Middle frontal gyrus (tissue), 1 donor: ENCODE data around the gene IFNGR1.

Experiments
- DNase-seq: peaks from one replicate; pipeline ENCODE4 v3.0.0-alpha.2; 2015; ENCODE audit warnings: low spot score; ENCODE audit errors: extremely low spot score

IFNGR1 gene

GRCh38 chr6:137155830-137156229 lies 63.4 kb downstream of the IFNGR1 start:
- DNase-seq = no peak

DNA sequence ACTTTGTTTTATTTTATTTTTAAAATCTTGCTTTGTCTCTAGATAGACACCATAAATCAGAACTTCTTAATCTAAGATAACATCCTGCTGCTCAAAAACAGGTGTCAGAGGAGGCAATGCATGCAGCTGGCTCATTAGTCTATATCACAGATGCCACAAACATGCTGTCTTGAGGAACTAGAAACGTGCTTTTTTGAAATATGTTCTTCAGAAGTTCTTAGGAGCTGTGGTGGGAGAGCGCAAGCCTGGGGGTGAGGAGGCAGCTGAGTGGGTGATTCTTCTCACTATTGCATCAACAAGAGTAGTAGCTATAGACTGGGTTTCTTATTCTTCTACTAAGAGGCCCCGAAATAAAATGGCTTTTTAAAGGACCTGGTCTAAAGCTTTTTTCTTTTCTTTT lies 69.1 kb downstream of the IFNGR1 start:
- DNase-seq = no peak

DNA sequence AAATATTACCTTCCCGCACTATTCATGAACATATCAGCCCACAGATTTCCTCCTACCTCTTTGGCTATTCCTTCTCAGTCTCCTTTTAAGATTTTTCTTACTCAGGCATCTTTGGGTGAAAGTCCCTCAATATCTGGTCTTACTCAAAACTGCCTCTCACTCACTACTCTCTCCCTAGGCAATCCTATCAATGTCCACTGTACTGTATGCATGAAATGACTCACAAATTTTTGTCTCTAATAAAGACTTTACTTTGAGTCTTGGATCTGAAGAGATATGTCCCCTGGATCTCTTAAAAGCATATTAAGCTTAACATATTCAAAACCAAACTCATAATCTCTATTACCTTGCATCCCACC lies 70.2 kb downstream of the IFNGR1 start:
- no peak for DNase-seq

DNA sequence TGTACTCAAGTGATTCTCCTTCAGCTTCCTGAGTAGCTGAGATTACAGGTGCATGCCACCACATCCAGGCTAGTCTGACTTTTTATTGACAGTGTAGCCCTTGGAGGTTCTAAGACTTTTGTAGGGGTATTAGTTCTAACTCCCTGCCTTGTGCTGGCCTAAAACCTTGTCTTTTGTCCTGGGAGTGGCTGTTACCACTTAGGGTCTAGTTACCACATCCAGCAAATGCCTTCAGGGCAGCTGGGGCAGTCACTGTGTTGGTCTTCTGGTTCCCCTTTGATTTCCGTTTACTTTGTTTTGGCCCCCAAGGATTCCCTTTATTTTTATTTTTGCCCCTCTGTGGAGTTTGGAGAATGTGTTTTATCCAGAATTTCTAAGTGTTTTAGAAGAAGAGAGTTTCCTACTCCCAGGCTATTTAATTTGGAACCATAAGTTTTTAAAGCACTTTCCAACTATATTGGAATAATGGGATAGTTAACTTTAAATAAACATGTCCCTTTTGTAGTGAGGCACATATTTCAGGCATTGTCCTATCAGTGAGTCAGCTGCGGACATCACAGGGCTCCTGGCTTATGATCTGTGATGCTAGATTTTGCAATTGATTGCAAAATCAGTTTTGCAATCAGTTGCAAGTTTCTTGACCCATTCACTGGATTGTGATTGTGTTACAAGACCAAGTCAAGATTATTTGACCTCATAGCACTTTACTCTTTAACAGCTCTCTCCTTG lies 70.7 kb downstream of the IFNGR1 start:
- DNase-seq = no peak
